ENCODE measurements around the gene GH1. TPM values are rescaled to one million over a fixed set of nuclear protein-coding genes. Genes with fewer than 3 reads are reported as not detected.

The GH1 gene
- total and polyA plus RNA-seq, 2 experiments from 2014 or later = not detected

GRCh38 chr17:63928966-63929695, 10.5 kb upstream of the GH1 start:
- Histone ChIP-seq H2AFZ (no peak overlapping the region), H4K20me1 (ENCODE audit: insufficient read depth, poor library complexity, severe bottlenecking) (no peaks in the 10 kb centered on the region), H3K9me3 (ENCODE audit: low read depth) (no peaks in the 10 kb centered on the region), H3K36me3 (replicated peaks; ENCODE audit: insufficient read depth, low read depth) (no peaks in the 10 kb centered on the region), H3K27ac (no peak overlapping the region), H3K27me3 (no peaks in the 10 kb centered on the region), H3K4me1 (ENCODE audit: insufficient read depth) (no peaks in the 10 kb centered on the region), H3K4me2 (no peak overlapping the region), H3K4me3 (no peak overlapping the region), H3K9me2 (replicated peaks; ENCODE audit: insufficient read depth) (no peaks in the 10 kb centered on the region), H3K79me2 (no peaks in the 10 kb centered on the region)
- TF ChIP-seq EZH2phosphoT487 (IDR thresholded peaks at IDR 0.05; ENCODE audit: low read depth, severe bottlenecking, unreplicated experiment) = no peak
- no peak for TF ChIP-seq CTCF (IDR thresholded peaks at IDR 0.05; ENCODE audit: poor library complexity)
- no peak for TF ChIP-seq EZH2 (IDR thresholded peaks at IDR 0.05; ENCODE audit: borderline replicate concordance)
- no peak for DNase-seq (ENCODE audit: low spot score)
- WGBS (ENCODE audit: low lambda C conversion rate, missing lambda C conversion rate) = 95% methylated on average over 10 of the region's 10 CpGs

- 84% methylated on average over 10 of the region's 10 CpGs for WGBS (ENCODE audit: low lambda C conversion rate, missing lambda C conversion rate)
- H3K9me2 ChIP-seq (replicated peaks; ENCODE audit: insufficient read depth) = no peaks in the 10 kb centered on the region
- H3K79me2 ChIP-seq = no peaks in the 10 kb centered on the region
- no peak for TF ChIP-seq EZH2phosphoT487 (IDR thresholded peaks at IDR 0.05; ENCODE audit: low read depth, severe bottlenecking, unreplicated experiment)
- no peak for TF ChIP-seq EZH2 (IDR thresholded peaks at IDR 0.05; ENCODE audit: borderline replicate concordance)
- H4K20me1 ChIP-seq (ENCODE audit: insufficient read depth, poor library complexity, severe bottlenecking) = no peaks in the 10 kb centered on the region
- H3K4me1 ChIP-seq (ENCODE audit: insufficient read depth) = no peaks in the 10 kb centered on the region
- H2AFZ ChIP-seq = no peak overlapping the region
- no peak overlapping the region for H3K27ac ChIP-seq
- H3K36me3 ChIP-seq (replicated peaks; ENCODE audit: insufficient read depth, low read depth) = no peaks in the 10 kb centered on the region
- DNase-seq (ENCODE audit: low spot score) = no peak
- H3K4me2 ChIP-seq = no peak overlapping the region
- H3K9me3 ChIP-seq (ENCODE audit: low read depth) = no peaks in the 10 kb centered on the region
- no peak overlapping the region for H3K4me3 ChIP-seq
- no peaks in the 10 kb centered on the region for H3K27me3 ChIP-seq
These were observed 9.6 kb upstream of the GH1 start for GRCh38 chr17:63928172-63928666.

GRCh38 chr17:63927464-63928171, 9.0 kb upstream of the GH1 start:
- H3K9me2 ChIP-seq (replicated peaks; ENCODE audit: insufficient read depth) = no peaks in the 10 kb centered on the region
- no peaks in the 10 kb centered on the region for H4K20me1 ChIP-seq (ENCODE audit: insufficient read depth, poor library complexity, severe bottlenecking)
- DNase-seq (ENCODE audit: low spot score) = no peak
- no peaks in the 10 kb centered on the region for H3K27me3 ChIP-seq
- no peaks in the 10 kb centered on the region for H3K4me1 ChIP-seq (ENCODE audit: insufficient read depth)
- no peak overlapping the region for H3K4me2 ChIP-seq
- no peak overlapping the region for H2AFZ ChIP-seq
- H3K79me2 ChIP-seq = no peaks in the 10 kb centered on the region
- no peaks in the 10 kb centered on the region for H3K36me3 ChIP-seq (replicated peaks; ENCODE audit: insufficient read depth, low read depth)
- no peak for TF ChIP-seq CTCF (IDR thresholded peaks at IDR 0.05; ENCODE audit: poor library complexity)
- no peak for TF ChIP-seq EZH2phosphoT487 (IDR thresholded peaks at IDR 0.05; ENCODE audit: low read depth, severe bottlenecking, unreplicated experiment)
- no peak for TF ChIP-seq EZH2 (IDR thresholded peaks at IDR 0.05; ENCODE audit: borderline replicate concordance)
- H3K27ac ChIP-seq = no peak overlapping the region
- no peak overlapping the region for H3K4me3 ChIP-seq
- WGBS (ENCODE audit: low lambda C conversion rate, missing lambda C conversion rate) = 73% methylated on average over 8 of the region's 8 CpGs
- H3K9me3 ChIP-seq (ENCODE audit: low read depth) = no peaks in the 10 kb centered on the region

- H3K4me3 ChIP-seq = no peak overlapping the region
- H3K9me3 ChIP-seq (ENCODE audit: low read depth) = no peaks in the 10 kb centered on the region
- no peaks in the 10 kb centered on the region for H3K9me2 ChIP-seq (replicated peaks; ENCODE audit: insufficient read depth)
- 90% methylated on average over 2 of the region's 2 CpGs for WGBS (ENCODE audit: low lambda C conversion rate, missing lambda C conversion rate)
- H2AFZ ChIP-seq = no peak overlapping the region
- H3K79me2 ChIP-seq = no peaks in the 10 kb centered on the region
- H3K27ac ChIP-seq = no peak overlapping the region
- TF ChIP-seq EZH2phosphoT487 (IDR thresholded peaks at IDR 0.05; ENCODE audit: low read depth, severe bottlenecking, unreplicated experiment) (no peak), CTCF (IDR thresholded peaks at IDR 0.05; ENCODE audit: poor library complexity) (no peak), EZH2 (IDR thresholded peaks at IDR 0.05; ENCODE audit: borderline replicate concordance) (no peak)
- H3K27me3 ChIP-seq = no peaks in the 10 kb centered on the region
- no peak overlapping the region for H3K4me2 ChIP-seq
- no peaks in the 10 kb centered on the region for H4K20me1 ChIP-seq (ENCODE audit: insufficient read depth, poor library complexity, severe bottlenecking)
- H3K4me1 ChIP-seq (ENCODE audit: insufficient read depth) = no peaks in the 10 kb centered on the region
- no peaks in the 10 kb centered on the region for H3K36me3 ChIP-seq (replicated peaks; ENCODE audit: insufficient read depth, low read depth)
- DNase-seq (ENCODE audit: low spot score) = no peak
These were observed 7.5 kb upstream of the GH1 start for GRCh38 chr17:63926164-63926563.
